GM23338 (cell line): ENCODE data around the gene RNF130. TPM values are rescaled to one million over a fixed set of nuclear protein-coding genes. Genes with fewer than 3 reads are reported as not detected.

Experiments used
- ATAC-seq: fragments of 200-7000 bp; cut with Tn5 transposase; 3 replicates; pipeline ENCODE4 v1.9.1; 2020
- DNase-seq: peaks from one replicate; pipeline ENCODE4 v3.0.0-alpha.2; 2015; ENCODE audit warnings: low spot score
- H2AFZ ChIP-seq: fragments of 200-600 bp; sonication (generic); 2 replicates; pipeline ENCODE4 v1.8.0; 2016; ENCODE audit warnings: antibody characterized with exemption, mild to moderate bottlenecking, moderate library complexity
- H3F3A ChIP-seq: fragments of 200-600 bp; sonication (generic); replicated peaks from 2 replicates; pipeline ENCODE4 v1.8.0; 2017; ENCODE audit warnings: antibody characterized with exemption, mixed run types, low read depth
- H3K27ac ChIP-seq: fragments of 200-600 bp; sonication (generic); 2 replicates; pipeline ENCODE4 v1.6.1; 2016; ENCODE audit warnings: low read depth
- H3K27me3 ChIP-seq: fragments of 200-600 bp; sonication (generic); 2 replicates; pipeline ENCODE4 v1.8.0; 2016; ENCODE audit warnings: mild to moderate bottlenecking, mixed run types, moderate library complexity; ENCODE audit not compliant: insufficient read depth
- H3K36me3 ChIP-seq: fragments of 200-600 bp; sonication (generic); 2 replicates; pipeline ENCODE4 v1.8.0; 2016; ENCODE audit warnings: mild to moderate bottlenecking; ENCODE audit not compliant: insufficient read depth
- H3K4me1 ChIP-seq: fragments of 200-600 bp; sonication (generic); 2 replicates; pipeline ENCODE4 v1.8.0; 2016; ENCODE audit warnings: mild to moderate bottlenecking, moderate library complexity; ENCODE audit not compliant: insufficient read depth
- H3K4me2 ChIP-seq: fragments of 200-600 bp; sonication (generic); 2 replicates; pipeline ENCODE4 v1.7.1; 2017; ENCODE audit warnings: mixed run types
- H3K4me3 ChIP-seq: fragments of 200-600 bp; sonication (generic); 2 replicates; pipeline ENCODE4 v1.6.1; 2016; ENCODE audit warnings: mixed run types
- H3K79me2 ChIP-seq: fragments of 200-600 bp; sonication (generic); replicated peaks from 2 replicates; pipeline ENCODE4 v1.8.0; 2017; ENCODE audit warnings: mild to moderate bottlenecking; ENCODE audit not compliant: insufficient read depth
- H3K9me2 ChIP-seq: fragments of 200-600 bp; sonication (generic); 2 replicates; pipeline ENCODE4 v1.8.0; 2017; ENCODE audit not compliant: insufficient read depth
- H4K20me1 ChIP-seq: fragments of 200-600 bp; sonication (generic); replicated peaks from 2 replicates; pipeline ENCODE4 v1.8.0; 2017; ENCODE audit warnings: mild to moderate bottlenecking; ENCODE audit not compliant: insufficient read depth
- H3K27ac Mint-ChIP-seq: 2 replicates; pipeline ENCODE4 v1.8.0; 2020; ENCODE audit warnings: inconsistent platforms, mild to moderate bottlenecking, moderate library complexity, mixed read lengths
- H3K27me3 Mint-ChIP-seq: 3 replicates; pipeline ENCODE4 v1.8.0; 2022; ENCODE audit warnings: low read depth, mild to moderate bottlenecking, moderate library complexity, mixed read lengths, inconsistent platforms; ENCODE audit not compliant: insufficient read depth, poor library complexity
- H3K36me3 Mint-ChIP-seq: 3 replicates; pipeline ENCODE4 v1.8.0; 2021; ENCODE audit warnings: low read depth, mild to moderate bottlenecking, inconsistent platforms, moderate library complexity, mixed read lengths
- H3K4me1 Mint-ChIP-seq: 3 replicates; pipeline ENCODE4 v1.8.0; 2020; ENCODE audit warnings: mild to moderate bottlenecking, inconsistent platforms, mixed read lengths
- H3K4me3 Mint-ChIP-seq: 3 replicates; pipeline ENCODE4 v1.8.0; 2021; ENCODE audit warnings: moderate library complexity, mild to moderate bottlenecking, inconsistent platforms, mixed read lengths
- H3K9me3 Mint-ChIP-seq: 3 replicates; pipeline ENCODE4 v1.8.0; 2020; ENCODE audit warnings: moderate library complexity, mild to moderate bottlenecking, inconsistent platforms, mixed read lengths
- CREB1 ChIP-seq: fragments of 250-450 bp; sonication (Bioruptor Pico); IDR thresholded peaks from 2 replicates; pipeline ENCODE4 v1.5.0; 2020; ENCODE audit warnings: low read depth, mild to moderate bottlenecking, moderate library complexity
- CTCF ChIP-seq, 2 experiments: fragments of 200-600 bp in 1 of 2; sonication (generic) in 1 of 2; conservative IDR thresholded peaks; 2 replicates each; pipeline versions ENCODE4 v1.5.1 to v1.6.1; 2016 to 2017; ENCODE audit warnings: antibody characterized with exemption in 2 of 2, low read depth in 2 of 2, mild to moderate bottlenecking in 2 of 2, moderate library complexity in 1 of 2
- ETS1 ChIP-seq: IDR thresholded peaks from 2 replicates; pipeline ENCODE4 v1.6.1; 2016; ENCODE audit warnings: antibody characterized with exemption
- EZH2 ChIP-seq: fragments of 200-600 bp; sonication (generic); IDR thresholded peaks from one replicate; pipeline ENCODE4 v1.8.0; 2017; ENCODE audit warnings: antibody characterized with exemption, mild to moderate bottlenecking, low read depth; ENCODE audit not compliant: unreplicated experiment
- EZH2phosphoT487 ChIP-seq: fragments of 200-600 bp; sonication (generic); IDR thresholded peaks from one replicate; pipeline ENCODE4 v1.8.1; 2018; ENCODE audit warnings: antibody characterized with exemption; ENCODE audit not compliant: unreplicated experiment
- JUNB ChIP-seq: IDR thresholded peaks from one replicate; pipeline ENCODE4 v1.6.1; 2016; ENCODE audit warnings: antibody characterized with exemption; ENCODE audit not compliant: unreplicated experiment
- NANOG ChIP-seq: IDR thresholded peaks from 2 replicates; pipeline ENCODE4 v1.6.1; 2016; ENCODE audit warnings: antibody characterized with exemption, borderline replicate concordance
- POLR2AphosphoS5 ChIP-seq: IDR thresholded peaks from 2 replicates; pipeline ENCODE4 v1.6.1; 2016; ENCODE audit warnings: antibody characterized with exemption, low read depth
- REST ChIP-seq: IDR thresholded peaks from one replicate; pipeline ENCODE4 v1.6.1; 2018; ENCODE audit warnings: antibody characterized with exemption; ENCODE audit not compliant: unreplicated experiment
- STAT1 ChIP-seq: IDR thresholded peaks from one replicate; pipeline ENCODE4 v1.6.1; 2016; ENCODE audit warnings: antibody characterized with exemption; ENCODE audit not compliant: unreplicated experiment
- ZNF114 ChIP-seq: fragments of 250-450 bp; sonication (Bioruptor Pico); IDR thresholded peaks from 2 replicates; pipeline ENCODE4 v1.5.0; 2020; ENCODE audit warnings: mild to moderate bottlenecking, moderate library complexity
- ZNF331 ChIP-seq: fragments of 250-450 bp; sonication (Bioruptor Pico); IDR thresholded peaks from 2 replicates; pipeline ENCODE4 v1.5.0; 2020; ENCODE audit warnings: low read depth, mild to moderate bottlenecking, moderate library complexity
- polyA plus RNA-seq: library from polyadenylated mRNA; unstranded; fragments of >200 nt; fragmentation: Nextera tagmentation; extraction: Ambion mirVana; gene quantifications from 2 replicates; pipeline ENCODE4 v1.2.1, GENCODE V29; 2016
- total RNA-seq: library from RNA; depleted of rRNA; stranded (reverse); fragments of >200 nt; shearing (Covaris generic); gene quantifications from 2 replicates; pipeline ENCODE4 v1.2.3, GENCODE V29; 2014

Gene RNF130
- total and polyA plus RNA-seq, 2 experiments from 2014 or later = 60.1 to 97.3 TPM

DNA sequence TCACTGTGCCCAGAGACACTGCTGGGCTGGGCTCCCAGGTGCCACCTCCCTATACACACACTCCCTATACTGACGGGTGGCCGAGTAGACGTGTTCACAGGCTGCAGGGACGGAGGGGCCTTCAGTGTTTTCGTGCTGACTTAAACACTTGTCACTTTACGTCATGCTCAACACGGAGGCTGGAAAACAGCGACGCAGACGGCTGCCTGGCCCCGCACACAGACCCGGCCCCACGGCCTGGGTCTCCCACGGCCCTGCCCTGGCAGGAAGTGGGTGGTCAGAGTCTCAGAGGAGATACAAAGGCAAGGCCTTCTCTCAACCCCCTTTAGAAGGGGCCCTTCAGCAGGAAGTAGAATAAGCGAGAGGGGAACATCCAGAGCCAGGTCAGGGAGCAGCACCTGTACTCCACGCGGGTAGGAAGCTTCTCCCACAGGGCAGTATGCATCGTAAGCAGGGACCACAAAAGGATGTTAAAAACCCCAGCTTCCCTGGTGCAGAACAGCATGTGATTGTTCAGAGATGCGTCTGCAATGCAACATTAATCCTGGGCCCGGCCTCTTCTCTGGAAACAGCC is 152.0 kb downstream of the RNF130 start:
- TF ChIP-seq CTCF (conservative IDR thresholded peaks at IDR 0.05; ENCODE audit: low read depth in 2 of 2) (no peak), JUNB (no peak), EZH2 (no peak), ZNF331 (CRISPR knock-in tag) (no peak), REST (no peak), CREB1 (no peak), STAT1 (no peak), ZNF114 (CRISPR knock-in tag) (no peak)
- no peaks in the 10 kb centered on the region for H3K9me2 ChIP-seq
- no peak overlapping the region for H3K4me2 ChIP-seq
- peaks cover 13% of the 10 kb centered on the region for H3K27me3 Mint-ChIP-seq
- H2AFZ ChIP-seq = no peak overlapping the region
- peaks cover 34% of the 10 kb centered on the region for H3K4me1 Mint-ChIP-seq
- no peaks in the 10 kb centered on the region for H3K9me3 Mint-ChIP-seq
- no peak for ATAC-seq
- H3K79me2 ChIP-seq = no peaks in the 10 kb centered on the region
- H3F3A ChIP-seq = no peaks in the 10 kb centered on the region
- peaks cover 6% of the 10 kb centered on the region for H3K4me1 ChIP-seq
- H3K27me3 ChIP-seq = no peaks in the 10 kb centered on the region
- H3K4me3 Mint-ChIP-seq = no peak overlapping the region
- no peak for DNase-seq
- no peaks in the 10 kb centered on the region; the same call in 2 of the 3 replicates for H3K36me3 Mint-ChIP-seq
- H4K20me1 ChIP-seq = no peaks in the 10 kb centered on the region
- no peak overlapping the region for H3K4me3 ChIP-seq
- no peak overlapping the region for H3K27ac ChIP-seq
- no peak overlapping the region for H3K27ac Mint-ChIP-seq
- H3K36me3 ChIP-seq = no peaks in the 10 kb centered on the region

DNA sequence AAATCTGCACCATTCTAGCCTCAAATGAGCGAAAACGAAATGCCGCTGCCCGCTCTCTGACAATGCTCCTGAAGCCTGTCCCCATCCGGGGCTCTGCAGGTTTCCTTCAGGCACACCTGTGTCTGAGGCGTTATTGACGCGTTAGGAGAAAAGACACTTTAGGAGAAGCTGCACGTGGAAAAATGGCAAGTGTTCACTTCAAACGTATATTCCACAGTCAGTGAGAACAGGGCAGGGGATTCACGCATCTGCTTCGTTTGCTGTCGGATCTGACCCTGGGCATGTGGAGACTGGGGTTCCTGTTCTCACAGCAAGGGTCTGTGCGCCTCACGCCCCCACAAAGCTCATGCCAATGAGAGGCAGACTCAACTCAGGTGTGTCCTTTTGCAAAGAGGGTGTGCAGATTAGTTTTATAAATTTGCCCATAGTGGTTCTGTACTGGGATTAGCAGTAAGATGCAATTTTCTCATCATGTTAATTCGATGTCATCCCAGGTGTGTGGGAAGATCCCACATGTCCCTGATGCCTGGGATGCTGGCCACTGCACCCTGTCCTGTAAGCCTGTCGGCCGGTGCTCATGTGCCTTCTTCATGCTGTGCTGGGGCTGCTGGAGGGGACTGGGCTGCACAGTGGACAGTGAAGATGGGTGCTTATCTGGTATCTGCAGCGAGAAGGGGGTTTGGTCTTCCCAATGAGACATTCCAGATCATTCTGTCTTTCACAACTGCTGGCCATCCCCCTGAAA is 152.6 kb downstream of the RNF130 start:
- Histone ChIP-seq H3K4me3 (no peak overlapping the region), H3K79me2 (no peaks in the 10 kb centered on the region), H4K20me1 (no peaks in the 10 kb centered on the region), H3F3A (no peaks in the 10 kb centered on the region), H3K9me2 (no peaks in the 10 kb centered on the region), H3K4me1 (peaks cover 6% of the 10 kb centered on the region), H3K27me3 (no peaks in the 10 kb centered on the region), H3K36me3 (no peaks in the 10 kb centered on the region), H3K4me2 (no peak overlapping the region), H2AFZ (no peak overlapping the region), H3K27ac (no peak overlapping the region)
- H3K27ac Mint-ChIP-seq = no peak overlapping the region; the same call in 1 of the 2 replicates
- H3K27me3 Mint-ChIP-seq = peaks cover 17% of the 10 kb centered on the region
- DNase-seq (no peak), ATAC-seq (no peak)
- no peaks in the 10 kb centered on the region; the same call in 2 of the 3 replicates for H3K36me3 Mint-ChIP-seq
- H3K4me1 Mint-ChIP-seq = peaks cover 34% of the 10 kb centered on the region
- H3K4me3 Mint-ChIP-seq = no peak overlapping the region
- no peaks in the 10 kb centered on the region for H3K9me3 Mint-ChIP-seq
- TF ChIP-seq CREB1 = no peak
- no peak for TF ChIP-seq ZNF331 (CRISPR knock-in tag)
- TF ChIP-seq STAT1 = no peak
- TF ChIP-seq ETS1 = no peak
- no peak for TF ChIP-seq EZH2phosphoT487
- no peak for TF ChIP-seq JUNB
- no peak for TF ChIP-seq POLR2AphosphoS5
- no peak for TF ChIP-seq CTCF (conservative IDR thresholded peaks at IDR 0.05; ENCODE audit: low read depth in 2 of 2)
- no peak for TF ChIP-seq NANOG
- TF ChIP-seq EZH2 = no peak
